Measurements from ENCODE around the gene CCNH.

Gene CCNH

DNA sequence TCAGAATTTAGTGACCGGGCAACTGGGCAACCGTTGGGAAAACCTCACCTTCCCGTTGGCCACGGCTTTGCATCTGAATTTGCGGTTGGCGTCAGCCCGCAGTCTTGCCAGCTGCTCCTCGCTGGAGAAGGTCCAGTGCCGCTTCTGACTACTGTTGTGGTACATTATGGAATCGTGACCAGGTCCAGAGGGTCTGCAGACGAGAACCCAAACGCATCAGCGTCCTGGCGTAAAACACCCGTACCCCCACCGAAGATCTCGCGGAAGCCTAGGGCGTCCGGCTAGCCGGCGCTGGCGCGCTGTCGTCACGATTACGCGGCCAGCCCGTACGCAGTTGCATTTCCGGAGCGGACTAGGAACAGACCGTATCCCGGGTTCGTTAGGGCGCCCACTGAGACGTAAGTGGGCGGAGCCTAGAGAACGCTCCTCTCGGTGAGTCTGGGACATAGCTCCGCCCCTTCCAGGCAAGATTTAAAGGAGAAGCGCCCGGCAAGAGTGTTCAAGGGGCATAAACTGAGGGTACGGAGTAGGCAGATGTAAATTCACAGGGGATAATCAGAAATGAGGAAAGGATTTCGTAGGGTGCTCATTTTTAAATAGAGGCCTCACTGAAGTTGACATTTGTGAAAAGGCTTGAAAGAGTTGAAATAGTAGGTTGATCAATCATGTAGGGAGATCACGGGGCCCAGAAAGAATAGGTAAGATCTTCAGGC, at the start of gene CCNH:
Gene CCNH (minus strand): TSS at position 301 of the 713 bp plus-strand sequence. CDS start 136 bp downstream, at position 165.
- peak; percentile 98 for DNase-seq

DNA sequence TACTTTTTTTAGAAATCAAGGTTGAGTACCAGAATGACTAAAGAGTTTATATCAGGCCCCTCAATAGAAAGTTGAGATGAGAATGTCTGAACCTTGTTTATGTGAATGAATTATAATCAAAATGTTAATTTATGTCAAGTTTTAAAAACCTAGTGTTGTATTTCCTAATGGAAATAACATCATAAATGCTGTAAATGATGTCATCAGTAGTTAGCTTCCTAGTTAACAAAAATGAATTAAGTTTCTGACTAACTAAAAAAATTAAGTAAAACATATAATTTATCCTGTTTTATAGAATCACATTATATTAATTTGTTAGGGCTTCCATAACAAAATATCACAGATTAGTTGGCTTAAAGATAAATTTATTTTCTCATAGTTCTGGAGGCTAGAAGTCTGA, 45.0 kb upstream of the CCNH start:
- no peak for DNase-seq

DNA sequence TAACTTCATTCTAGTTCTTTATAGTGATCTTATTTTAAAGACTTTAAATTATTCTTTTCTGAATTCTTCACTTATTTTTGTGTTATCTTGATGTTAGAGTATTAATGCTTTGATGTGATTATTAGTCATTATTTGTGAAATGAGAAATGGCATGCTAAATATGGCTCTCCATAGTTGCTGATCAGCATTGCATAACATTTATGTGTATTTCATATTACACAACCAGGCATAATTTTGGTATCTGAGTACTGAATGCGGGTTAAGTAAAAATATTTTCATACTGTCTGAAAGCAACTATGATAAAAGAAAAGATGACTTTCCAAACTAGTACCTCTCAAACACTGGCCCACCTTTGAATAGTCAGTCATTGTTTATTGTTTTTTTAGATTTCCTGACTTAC, 41.1 kb upstream of the CCNH start:
- DNase-seq: no peak

DNA sequence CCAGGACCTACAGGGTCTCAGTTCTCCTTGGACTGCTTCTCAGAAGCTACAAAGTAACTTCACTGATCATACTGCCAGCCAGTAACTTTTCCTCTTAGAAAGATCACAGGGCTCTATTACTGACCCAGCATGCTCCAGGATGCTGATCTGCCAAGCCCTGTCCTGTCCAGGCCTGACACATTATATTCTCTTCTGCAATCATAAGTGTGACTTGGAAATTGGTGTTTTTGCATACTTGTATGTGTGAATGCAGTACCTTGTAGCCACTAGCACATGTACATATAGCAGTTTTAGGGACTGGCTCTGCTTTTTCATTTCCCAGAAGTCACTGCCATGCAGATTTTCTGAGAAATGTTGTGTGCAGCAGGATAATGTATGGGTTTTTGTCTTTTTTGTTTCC, 40.1 kb upstream of the CCNH start:
- DNase-seq: no peak

DNA sequence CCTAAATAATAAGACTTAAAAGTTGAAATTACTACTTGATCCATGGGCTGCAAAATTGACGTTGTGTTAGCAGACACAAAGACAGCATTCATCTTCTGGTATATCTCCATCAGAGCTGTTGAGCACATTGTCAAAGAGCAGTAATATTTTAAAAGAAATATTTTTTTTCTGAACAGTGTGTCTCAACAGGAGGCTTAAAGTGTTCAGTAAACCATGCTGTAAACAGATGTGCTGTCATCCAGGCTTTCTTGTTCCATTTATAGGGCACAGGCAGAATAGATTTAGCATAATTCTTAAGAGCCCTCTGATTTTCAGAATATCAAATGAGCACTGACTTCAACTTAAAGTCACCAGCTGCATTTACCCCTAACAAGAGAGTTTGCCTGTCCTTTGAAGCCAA, 29.7 kb upstream of the CCNH start:
- DNase-seq: no peak

DNA sequence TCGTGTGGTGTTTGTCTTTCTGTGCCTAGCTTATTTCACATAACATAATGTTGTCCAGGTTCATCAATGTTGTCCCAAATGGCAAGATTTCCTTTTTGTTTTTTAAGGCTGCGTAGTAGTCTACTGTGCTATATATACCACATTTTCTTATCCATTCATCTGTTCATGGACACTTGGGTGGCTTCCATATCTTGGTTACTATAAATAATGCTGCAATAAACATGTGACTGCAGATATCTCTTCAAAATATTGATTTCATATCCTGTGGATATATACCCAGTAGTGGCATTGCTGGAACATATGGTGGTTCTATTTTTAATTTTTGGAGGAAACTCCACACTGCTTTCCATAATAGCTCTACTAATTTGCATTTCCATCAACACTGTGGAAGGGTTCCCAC, 25.5 kb upstream of the CCNH start:
- no peak for DNase-seq

DNA sequence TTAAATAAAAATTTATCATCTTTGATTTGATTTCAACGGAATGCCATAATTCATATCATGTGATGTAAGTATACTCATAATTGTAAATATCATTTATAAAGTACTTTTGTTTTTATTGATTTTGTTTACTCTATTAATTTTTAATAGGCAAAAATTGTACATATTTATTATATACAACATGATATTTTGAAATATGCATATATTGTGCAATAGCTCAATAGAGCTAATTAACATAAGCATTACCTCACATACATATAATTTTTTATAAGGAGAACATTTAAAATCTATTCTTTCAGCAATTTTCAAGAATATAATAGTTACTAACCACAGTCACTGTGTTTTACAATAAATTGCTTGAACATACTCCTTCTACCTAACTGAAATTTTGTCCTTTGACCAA, 25.0 kb upstream of the CCNH start:
- no peak for DNase-seq

DNA sequence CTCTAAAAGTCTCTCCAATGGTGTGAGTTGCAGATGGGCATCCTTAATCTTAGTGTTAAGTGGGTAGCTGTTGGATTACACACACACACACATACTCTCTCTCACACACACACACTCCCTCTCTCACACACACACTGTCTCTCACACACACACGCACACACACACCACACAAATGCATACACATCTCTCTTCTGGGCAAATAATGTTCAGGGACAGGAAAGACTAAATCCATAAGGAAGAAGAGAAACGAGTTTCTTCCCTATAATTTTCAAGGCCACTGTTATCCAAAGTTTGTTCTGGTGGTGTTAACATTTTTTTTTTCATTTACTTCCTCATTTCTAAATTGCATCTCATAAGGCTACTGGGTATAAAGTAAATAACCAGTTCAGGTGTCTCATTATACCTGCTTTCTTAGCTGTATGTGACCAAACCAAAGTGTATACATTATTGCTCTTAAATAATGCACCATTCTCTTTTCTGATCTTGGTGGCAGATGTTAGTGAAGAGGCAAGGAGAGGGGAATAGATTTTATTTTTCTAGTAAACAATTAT, 22.5 kb upstream of the CCNH start:
- no peak for DNase-seq

DNA sequence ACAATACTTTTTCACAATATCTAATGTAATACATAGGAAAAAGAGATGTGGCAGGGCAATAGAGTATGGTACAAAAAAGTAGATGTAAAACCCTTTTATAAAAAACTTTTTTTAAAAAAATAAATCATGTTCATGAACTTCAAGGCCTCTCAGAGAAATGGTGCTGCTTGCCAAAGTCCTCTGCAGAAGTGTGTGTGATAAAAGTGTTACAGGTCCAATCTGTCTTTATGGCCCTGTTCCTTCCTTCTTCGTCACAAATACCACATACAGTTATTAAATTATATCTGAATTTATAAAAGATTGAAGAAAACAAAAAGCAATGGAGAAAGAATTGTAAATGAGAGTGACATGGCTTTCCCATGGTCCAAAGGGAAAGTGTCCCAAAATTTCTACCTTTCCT, 21.7 kb upstream of the CCNH start:
- no peak for DNase-seq

DNA sequence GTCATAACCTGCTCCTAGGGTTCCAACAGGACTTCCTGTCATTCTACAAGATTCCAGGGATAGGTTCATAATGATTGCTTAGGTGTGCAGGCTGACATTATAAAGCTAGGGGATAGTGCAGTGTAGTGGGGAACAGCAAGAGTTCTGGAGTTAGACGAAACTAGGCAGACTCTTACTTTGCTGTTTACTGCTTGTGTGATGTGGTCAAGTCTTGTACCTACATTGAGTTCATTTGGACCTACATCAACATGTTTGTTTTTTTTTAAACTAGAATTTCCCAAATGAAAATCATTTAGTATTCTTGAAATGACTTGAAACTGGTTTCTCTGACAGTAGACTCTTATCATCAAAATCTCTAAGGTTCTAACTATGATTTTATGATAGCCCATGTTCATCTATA, 21.2 kb upstream of the CCNH start:
- no peak for DNase-seq

DNA sequence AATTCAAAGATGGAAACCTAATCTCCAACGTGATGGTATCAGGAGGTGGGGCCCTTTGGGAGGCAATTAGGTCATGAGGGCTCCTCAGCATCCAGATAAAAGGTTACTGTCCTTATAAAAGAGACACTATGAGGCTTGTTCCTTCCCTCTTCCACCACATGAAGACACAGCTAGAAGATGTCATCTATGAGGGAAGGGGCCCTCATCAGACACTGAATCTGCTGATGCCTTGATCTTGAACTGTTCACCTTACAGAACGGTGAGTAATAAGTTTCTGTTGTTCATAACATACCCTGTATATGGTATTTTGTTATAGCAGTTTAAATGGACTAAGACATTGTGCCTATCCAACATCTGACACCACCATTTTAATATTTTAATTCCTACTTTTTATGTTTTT, 19.7 kb upstream of the CCNH start:
- no peak for DNase-seq

DNA sequence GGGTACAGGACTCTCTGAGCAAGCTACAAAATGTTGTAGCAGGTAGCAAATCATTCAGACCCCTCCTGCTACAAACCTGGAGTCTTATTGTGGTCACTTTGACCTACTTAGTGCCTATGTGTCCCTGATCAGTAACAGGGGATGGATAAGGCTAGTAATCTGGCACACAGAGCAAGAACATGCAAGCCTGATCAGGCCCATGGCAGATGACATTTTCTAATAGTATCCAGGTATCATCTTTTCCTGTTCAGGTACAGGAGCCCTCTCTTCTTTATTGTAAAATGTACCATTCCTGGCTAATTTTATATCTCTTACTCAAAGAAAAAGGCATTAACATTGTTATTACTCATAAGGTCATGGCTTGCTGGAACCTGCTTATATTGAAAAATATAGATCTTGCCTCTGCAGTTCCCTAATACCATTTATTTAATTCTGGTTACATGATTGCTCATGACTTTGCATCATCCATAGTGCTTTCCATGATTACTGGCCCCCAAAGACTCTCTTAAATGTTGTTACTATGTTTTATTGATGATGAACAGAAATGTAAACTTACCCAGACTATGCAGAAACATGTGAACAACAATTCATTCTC, 18.2 kb upstream of the CCNH start:
- no peak for DNase-seq

DNA sequence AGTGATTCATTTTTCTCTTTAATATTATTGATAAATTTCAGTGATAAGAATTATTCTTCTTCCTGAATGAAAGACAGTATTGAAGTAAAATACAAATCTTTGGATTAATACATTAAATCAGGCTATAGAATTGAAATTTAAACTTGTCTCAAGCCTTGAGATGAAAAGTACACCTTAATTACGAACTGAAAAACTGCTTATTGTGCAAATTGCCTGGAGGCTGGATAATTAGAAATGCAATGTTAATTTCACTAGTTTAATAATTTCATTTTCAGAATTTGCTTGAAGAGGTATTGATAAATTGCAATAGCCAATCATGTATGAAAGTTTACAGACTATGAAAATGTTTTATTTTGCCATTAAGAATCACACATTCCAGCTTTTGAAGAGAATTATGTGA, 11.0 kb upstream of the CCNH start:
- DNase-seq: no peak

DNA sequence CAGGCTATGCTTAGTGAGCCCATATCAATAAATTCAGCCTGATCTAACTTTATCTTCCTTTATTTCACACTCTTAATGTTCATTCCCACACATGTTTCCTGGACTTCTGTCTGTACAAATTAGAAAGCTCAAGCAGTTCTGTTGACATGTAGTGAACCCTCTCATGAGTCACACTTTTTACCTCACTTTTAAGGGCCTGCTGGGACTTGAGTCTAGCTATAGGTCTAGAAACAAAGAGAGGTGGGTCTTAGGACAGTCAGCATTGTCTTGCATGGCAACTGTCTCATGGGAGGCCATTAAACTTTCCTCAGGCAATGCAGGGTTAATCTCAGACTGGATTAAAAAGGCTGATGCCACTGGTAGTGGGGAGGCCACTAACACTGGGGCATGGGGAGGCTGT, 8.6 kb upstream of the CCNH start:
- no peak for DNase-seq

DNA sequence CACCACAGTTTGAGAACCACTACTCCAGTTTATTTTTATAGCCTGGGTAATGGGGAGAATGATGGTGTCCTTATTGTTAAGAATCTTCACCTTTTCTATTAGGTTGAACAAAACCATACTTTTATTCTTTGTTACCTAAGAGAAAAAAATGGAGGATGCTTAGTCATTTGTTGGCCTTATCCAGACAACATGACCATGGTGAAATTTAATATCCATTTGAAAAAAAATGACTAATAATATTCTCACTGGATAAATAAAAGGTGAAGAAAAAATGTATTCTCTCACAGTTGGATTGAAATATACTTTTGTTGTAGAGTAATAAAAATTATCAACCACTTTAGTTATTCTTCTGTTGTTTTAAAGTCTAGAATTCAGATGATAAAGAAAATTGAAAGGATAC, 5.8 kb upstream of the CCNH start:
- no peak for DNase-seq

DNA sequence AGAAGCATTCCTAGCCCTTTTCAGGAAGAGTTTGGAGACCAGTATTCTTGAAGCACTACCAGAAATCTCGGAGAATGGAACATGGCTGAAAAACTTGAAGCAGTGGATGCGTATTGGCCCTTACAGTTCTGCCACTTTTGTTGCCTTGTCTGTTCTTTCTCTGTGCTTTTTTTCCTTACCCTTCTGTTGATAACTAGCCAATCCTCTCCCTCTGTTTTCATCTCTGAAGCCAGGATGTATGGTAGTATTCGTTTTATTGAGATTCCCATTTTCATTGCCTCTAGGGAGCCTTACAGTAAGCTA, 564 bp upstream of the CCNH start:
- no peak for DNase-seq

DNA sequence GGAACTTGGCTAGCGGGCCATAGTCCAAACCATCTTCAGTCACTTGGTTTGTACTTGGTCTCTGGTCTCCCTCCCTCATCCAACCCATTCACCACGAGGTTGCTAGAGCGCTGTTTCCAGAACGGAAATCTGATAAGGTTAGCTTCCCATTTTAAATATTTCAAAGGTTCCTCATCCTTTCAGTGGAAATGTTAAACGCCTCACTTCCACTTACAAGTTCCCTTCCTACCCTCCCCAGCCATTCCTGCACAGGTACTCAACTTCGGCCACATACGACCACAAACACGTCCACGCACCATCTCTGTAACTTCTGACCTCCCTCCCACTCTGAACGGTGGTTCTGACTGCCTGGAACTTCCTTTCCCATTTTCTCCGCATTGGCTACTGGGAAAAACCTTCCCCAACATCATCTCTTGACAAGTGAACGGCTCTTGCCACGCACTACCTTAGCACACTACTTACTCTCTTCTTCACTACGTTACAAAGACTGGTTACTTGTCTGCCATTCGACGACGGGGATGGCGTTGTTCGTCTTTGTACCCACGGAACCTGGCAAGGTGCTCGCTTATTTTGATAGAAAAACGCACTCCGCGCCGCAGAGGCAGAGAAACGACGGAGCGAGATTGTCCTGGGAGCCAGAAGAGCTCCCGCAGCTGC, 629 bp downstream of the CCNH start:
- DNase-seq: peak; percentile 40 to 44

DNA sequence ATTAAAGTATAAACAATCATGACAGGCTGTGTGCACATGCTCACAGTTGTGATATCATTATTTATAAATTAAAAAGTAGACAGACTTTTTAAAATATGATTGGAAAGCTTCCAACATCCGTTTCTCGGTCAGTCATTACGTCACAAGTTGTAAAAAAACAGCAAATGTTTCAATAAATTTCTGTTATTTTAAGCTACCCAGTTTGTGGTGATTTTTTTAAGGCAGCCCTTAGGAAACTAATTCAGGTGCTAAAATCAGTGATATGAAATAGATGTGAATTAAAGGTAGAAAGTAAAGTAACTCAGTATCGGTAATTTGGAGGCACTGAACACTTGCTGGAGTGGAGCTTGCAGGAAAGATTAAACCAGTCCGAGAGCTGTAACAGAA, 1.2 kb downstream of the CCNH start:
- peak in 1 of 2 donors; percentile 37 for DNase-seq

DNA sequence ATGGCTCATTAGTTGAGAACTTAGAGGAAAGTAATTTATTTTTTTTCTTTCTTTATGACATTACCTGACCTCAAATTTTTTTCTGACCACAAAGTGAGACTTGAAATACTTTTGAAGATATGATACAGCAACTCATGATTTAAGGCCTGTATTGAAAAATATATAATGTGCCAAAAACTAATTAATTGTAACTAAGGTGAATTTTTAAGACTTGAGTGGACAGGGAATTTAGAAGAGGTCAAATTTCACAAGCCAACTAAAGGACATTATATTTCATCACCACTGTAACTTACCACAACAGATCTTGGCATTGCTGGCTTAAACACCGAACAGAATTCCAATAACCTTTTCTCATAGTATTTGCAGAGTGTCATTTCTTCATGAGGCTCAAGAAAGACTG, 1.8 kb downstream of the CCNH start:
- no peak for DNase-seq

DNA sequence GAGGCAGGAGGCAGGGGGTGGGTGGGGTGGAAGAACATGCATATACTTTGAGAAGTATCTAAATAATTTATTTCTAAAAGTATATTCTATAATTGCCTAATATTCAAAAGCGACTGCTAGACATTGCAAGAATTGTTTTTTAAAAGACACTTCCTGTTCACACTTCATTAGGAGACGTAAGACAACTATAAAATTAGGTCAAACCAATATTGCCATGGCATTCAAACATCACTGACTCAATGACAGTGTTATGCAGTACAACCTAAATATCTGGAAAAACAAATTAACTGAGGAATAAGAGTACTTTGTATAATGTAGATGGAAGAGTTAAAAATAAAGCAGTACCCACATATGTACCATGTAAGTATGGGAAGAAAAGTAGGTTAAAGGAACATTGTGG, 4.5 kb downstream of the CCNH start:
- no peak for DNase-seq

DNA sequence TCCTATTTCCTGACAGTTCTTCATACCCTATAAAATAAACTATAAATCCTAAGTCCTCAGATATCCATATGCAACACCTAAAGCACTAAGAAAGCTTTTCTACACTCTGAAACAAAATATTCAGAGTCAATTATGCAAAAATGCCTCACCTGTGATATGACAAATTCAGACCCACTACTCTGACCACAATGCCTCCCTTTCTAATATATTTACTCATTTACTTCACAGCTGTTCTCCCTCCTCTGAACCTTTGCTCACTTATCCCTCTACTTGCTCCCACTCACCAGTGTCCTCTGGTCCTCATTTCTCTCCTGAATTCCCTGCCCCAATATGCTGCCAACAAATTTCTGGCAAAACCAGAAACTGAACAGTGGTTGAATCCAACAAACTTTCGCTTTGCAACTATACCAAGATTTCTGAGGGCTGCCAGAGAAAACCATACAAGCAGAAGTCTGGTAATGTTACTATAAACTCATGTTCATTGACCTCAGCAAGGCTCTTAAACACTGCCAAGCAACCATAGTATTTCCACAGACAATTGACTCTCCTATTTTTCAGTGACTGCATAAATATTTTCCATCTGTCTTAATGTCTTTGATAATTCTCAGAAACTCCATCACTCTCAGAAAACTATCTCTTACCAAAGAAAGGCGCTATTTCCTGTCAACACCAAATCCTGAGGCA, 7.1 kb downstream of the CCNH start:
- DNase-seq: no peak

DNA sequence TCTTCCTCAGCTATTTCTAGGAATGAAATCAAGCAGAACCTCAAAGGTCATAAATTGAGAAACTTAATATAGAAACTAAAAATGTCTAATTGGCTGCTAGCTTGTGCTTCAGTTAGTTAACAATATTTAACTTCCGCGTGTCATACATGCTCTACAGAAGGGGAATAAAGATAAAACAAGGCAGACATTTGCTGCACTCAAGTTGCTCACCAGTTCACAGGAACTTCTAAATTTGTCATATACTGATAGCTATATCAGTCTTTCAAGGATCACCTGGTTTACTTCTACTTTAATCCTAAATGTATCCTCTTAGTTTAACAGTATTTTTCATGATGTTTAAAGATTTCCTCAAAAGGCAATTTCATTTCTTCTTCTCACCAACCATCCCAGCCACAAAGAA, 8.4 kb downstream of the CCNH start:
- DNase-seq: no peak

DNA sequence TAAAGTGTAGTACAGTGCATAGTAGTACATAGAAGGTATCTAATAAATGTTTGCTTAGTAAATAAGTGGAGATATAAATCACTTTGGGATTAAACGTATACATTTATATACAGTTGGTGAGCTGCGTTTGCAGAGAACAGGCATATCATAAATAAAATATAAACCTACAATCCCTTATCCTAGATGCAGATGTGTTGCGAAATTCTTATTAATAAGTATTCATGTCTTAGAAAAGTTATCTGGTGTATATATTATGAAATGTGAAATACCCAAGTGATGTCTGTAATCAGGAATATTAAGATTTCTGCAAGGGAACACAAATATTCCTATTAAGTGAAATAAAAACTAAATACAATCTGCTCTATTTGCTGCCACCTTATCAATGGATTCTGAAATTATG, 8.8 kb downstream of the CCNH start:
- DNase-seq: no peak

DNA sequence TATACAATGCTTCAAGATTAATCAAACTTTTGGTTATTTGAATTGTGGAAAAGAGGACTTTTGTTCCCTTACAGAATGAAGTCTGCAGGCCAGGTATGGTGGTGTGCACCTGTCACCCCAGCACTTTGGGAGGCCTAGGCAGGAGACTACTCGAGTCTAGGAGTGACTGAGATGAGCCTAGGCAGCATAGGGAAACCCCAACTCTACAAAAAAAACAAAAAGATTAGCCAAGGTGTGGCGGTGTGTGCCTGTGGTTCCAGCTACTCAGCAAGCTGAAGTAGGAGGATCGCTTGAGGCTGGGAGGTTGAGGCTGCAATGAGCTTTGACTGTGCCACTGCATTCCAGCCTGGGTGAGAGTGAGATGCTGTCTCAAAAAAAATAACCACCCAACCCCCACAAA, 9.3 kb downstream of the CCNH start:
- no peak for DNase-seq

Measured in inflammatory macrophage treated with lipopolysaccharide for 1 hour (primary cell).